Measurements from ENCODE around the gene WBP2.
"Not testable (repeated sequence)": the region's sequence is repeated elsewhere in the genome, so short reads cannot be mapped to it uniquely, and the experiment has no call there.

Gene WBP2

GRCh38 chr17:75873587-75874322 lies 18.6 kb upstream of the WBP2 start:
- peak overlapping the region in 20 of 21 experiments; percentile 1 to 99 (median 88) for H3K27ac ChIP-seq
- no peak overlapping the region for H3K4me3 ChIP-seq

- H3K4me3 ChIP-seq, result no peak overlapping the region
- peak overlapping the region; percentile 1 to 99 (median 87) for H3K27ac ChIP-seq
Observed at GRCh38 chr17:75872434-75873351, 17.6 kb upstream of the WBP2 start.

GRCh38 chr17:75870228-75870627 lies 15.1 kb upstream of the WBP2 start:
- peak overlapping the region in 17 of 21 experiments; percentile 16 to 96 (median 81) for H3K27ac ChIP-seq
- H3K4me3 ChIP-seq, result not testable (repeated sequence)

- Histone ChIP-seq H3K4me3 (peak overlapping the region in 2 of 7 experiments; percentile 0 to 1), H3K27ac (peak overlapping the region; percentile 16 to 96 (median 71))
Observed at GRCh38 chr17:75869282-75870141, 14.4 kb upstream of the WBP2 start.

- H3K27ac ChIP-seq, result peak overlapping the region in 16 of 21 experiments; percentile 9 to 96 (median 71)
- H3K4me3 ChIP-seq, result not testable (repeated sequence)
Observed at GRCh38 chr17:75868730-75869281, 13.7 kb upstream of the WBP2 start.

- not testable (repeated sequence) for H3K4me3 ChIP-seq
- H3K27ac ChIP-seq, result peak overlapping the region in 12 of 21 experiments; percentile 21 to 78 (median 70)
Observed at GRCh38 chr17:75865404-75866188, 10.5 kb upstream of the WBP2 start.

- peak overlapping the region in 15 of 21 experiments; percentile 11 to 78 (median 69) for H3K27ac ChIP-seq
- not testable (repeated sequence) for H3K4me3 ChIP-seq
Observed at GRCh38 chr17:75864887-75865286, 9.8 kb upstream of the WBP2 start.

GRCh38 chr17:75864448-75864871 lies 9.3 kb upstream of the WBP2 start:
- peak overlapping the region in 18 of 21 experiments; percentile 11 to 78 (median 64) for H3K27ac ChIP-seq

GRCh38 chr17:75861927-75862317 lies 6.8 kb upstream of the WBP2 start:
- H3K27ac ChIP-seq, result peak overlapping the region in 8 of 21 experiments; percentile 20 to 69 (median 43)
- no peak overlapping the region for H3K4me3 ChIP-seq

More at GRCh38 chr17:75864448-75864871, 9.3 kb upstream of the WBP2 start:
- H3K4me3 ChIP-seq, result no peak overlapping the region

- peak overlapping the region in 14 of 21 experiments; percentile 32 to 78 (median 55) for H3K27ac ChIP-seq
- not testable (repeated sequence) for H3K4me3 ChIP-seq
Observed at GRCh38 chr17:75859358-75859757, 4.2 kb upstream of the WBP2 start.

GRCh38 chr17:75856062-75856756 lies 1.1 kb upstream of the WBP2 start:
- Histone ChIP-seq H3K27ac (peak overlapping the region; percentile 82 to 100 (median 96)), H3K4me3 (peak overlapping the region; percentile 56 to 95 (median 87))

GRCh38 chr17:75854881-75855309 lies 240 bp downstream of the WBP2 start:
- Histone ChIP-seq H3K27ac (peak overlapping the region in 20 of 21 experiments; percentile 79 to 100 (median 94)), H3K4me3 (peak overlapping the region; percentile 56 to 95 (median 87))

GRCh38 chr17:75854101-75854748 lies 910 bp downstream of the WBP2 start:
- Histone ChIP-seq H3K27ac (peak overlapping the region in 19 of 21 experiments; percentile 79 to 100 (median 94)), H3K4me3 (peak overlapping the region; percentile 56 to 95 (median 87))

- Histone ChIP-seq H3K27ac (peak overlapping the region in 13 of 21 experiments; percentile 14 to 99 (median 94)), H3K4me3 (no peak overlapping the region)
Observed at GRCh38 chr17:75853433-75853832, 1.7 kb downstream of the WBP2 start.

GRCh38 chr17:75851693-75851991 lies 3.5 kb downstream of the WBP2 start:
- H3K27ac ChIP-seq, result peak overlapping the region in 3 of 21 experiments; percentile 0 to 25 (median 17)
- not testable (repeated sequence) for H3K4me3 ChIP-seq

GRCh38 chr17:75850928-75851692 lies 4.0 kb downstream of the WBP2 start:
- peak overlapping the region in 4 of 21 experiments; percentile 17 to 46 (median 26) for H3K27ac ChIP-seq

More at GRCh38 chr17:75850928-75851692, 4.0 kb downstream of the WBP2 start:
- H3K4me3 ChIP-seq, result no peak overlapping the region
